Retinal pigment epithelial cell (primary cell): ENCODE data around the gene GDF7.

Source experiments
- DNase-seq: peaks from one replicate; pipeline ENCODE4 v3.0.0-alpha.2; 2010; ENCODE audit warnings: low read depth
- H3K4me3 ChIP-seq: 2 replicates; pipeline ENCODE4 v1.5.1; 2011; ENCODE audit warnings: mild to moderate bottlenecking, low read length, control low read depth, moderate library complexity
- CTCF ChIP-seq: conservative IDR thresholded peaks from 2 replicates; pipeline ENCODE4 v1.5.1; 2011; ENCODE audit warnings: low read depth, low read length, control low read depth, inconsistent platforms

GDF7 gene

GRCh38 chr2:20649976-20650375 is 17.0 kb upstream of the GDF7 start:
- no peak for TF ChIP-seq CTCF
- no peak for DNase-seq
- peak overlapping the region; percentile 91 for H3K4me3 ChIP-seq

- peak overlapping the region; percentile 91 for H3K4me3 ChIP-seq
- peak; percentile 3 for TF ChIP-seq CTCF
- DNase-seq, result no peak
Observed at GRCh38 chr2:20650393-20650876, 16.5 kb upstream of the GDF7 start.

GRCh38 chr2:20650877-20651730 is 15.8 kb upstream of the GDF7 start, which contains the start of gene HS1BP3:
Gene HS1BP3, minus strand, starts transcription at chr2:20651098. Its CDS starts 35 bp downstream, at chr2:20651063.
- peak; percentile 57 for TF ChIP-seq CTCF
- H3K4me3 ChIP-seq, result peak within 1 kb of the TSS; percentile 91
- DNase-seq, result no peak

- H3K4me3 ChIP-seq, result peak overlapping the region; percentile 70
- TF ChIP-seq CTCF, result no peak
- DNase-seq, result no peak
Observed at GRCh38 chr2:20651731-20652099, 15.2 kb upstream of the GDF7 start.

- DNase-seq, result no peak
- no peak overlapping the region for H3K4me3 ChIP-seq
- TF ChIP-seq CTCF, result no peak
Observed at GRCh38 chr2:20652141-20652540, 14.8 kb upstream of the GDF7 start.

GRCh38 chr2:20652673-20653575 is 14.0 kb upstream of the GDF7 start:
- TF ChIP-seq CTCF, result no peak
- no peak overlapping the region for H3K4me3 ChIP-seq
- no peak for DNase-seq
